ENCODE data around the gene PTPRN2.

The PTPRN2 gene

DNA sequence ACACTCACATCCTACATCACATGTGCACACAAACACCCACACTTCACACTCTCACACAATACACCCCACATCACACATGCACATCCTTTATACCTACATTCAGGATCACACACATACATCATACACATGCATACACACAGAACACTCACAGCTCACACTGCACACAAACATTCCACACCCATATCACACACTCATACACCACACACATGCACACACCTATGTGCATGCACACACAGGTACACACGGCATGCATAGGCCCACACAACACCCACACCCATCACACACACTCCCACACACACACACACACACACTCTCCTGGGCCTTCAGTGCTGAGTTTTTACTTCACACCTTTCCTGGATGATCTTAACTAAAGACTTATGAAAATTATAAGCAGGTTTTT lies 1030.4 kb downstream of the PTPRN2 start:
- TF ChIP-seq, protein P1, sequence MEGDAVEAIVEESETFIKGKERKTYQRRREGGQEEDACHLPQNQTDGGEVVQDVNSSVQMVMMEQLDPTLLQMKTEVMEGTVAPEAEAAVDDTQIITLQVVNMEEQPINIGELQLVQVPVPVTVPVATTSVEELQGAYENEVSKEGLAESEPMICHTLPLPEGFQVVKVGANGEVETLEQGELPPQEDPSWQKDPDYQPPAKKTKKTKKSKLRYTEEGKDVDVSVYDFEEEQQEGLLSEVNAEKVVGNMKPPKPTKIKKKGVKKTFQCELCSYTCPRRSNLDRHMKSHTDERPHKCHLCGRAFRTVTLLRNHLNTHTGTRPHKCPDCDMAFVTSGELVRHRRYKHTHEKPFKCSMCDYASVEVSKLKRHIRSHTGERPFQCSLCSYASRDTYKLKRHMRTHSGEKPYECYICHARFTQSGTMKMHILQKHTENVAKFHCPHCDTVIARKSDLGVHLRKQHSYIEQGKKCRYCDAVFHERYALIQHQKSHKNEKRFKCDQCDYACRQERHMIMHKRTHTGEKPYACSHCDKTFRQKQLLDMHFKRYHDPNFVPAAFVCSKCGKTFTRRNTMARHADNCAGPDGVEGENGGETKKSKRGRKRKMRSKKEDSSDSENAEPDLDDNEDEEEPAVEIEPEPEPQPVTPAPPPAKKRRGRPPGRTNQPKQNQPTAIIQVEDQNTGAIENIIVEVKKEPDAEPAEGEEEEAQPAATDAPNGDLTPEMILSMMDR (IDR thresholded peaks at IDR 0.05; ENCODE audit: insufficient read depth, low read length, missing control alignments), result no peak
- POLR2A ChIA-PET, result no interaction called here
- DNase-seq (ENCODE audit: low read depth, low spot score), result no peak
- CTCF ChIA-PET, result no interaction called here
- no peak overlapping the region for H3K4me3 ChIP-seq (ENCODE audit: low read depth, low read length)

DNA sequence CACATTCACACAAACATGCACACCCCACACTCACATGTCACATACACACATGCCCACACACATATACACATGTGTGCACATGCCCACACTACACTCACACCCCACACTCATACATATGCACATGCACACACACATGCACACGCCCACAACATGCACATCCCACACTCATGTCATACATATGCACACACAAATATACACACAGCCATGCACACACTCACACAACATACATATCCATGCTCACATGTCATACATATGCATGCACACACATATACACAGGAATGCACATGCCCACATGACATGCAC lies 1031.0 kb downstream of the PTPRN2 start:
- CTCF ChIA-PET, result no interaction called here
- no peak for DNase-seq (ENCODE audit: low read depth, low spot score)
- POLR2A ChIA-PET, result no interaction called here
- H3K4me3 ChIP-seq (ENCODE audit: low read depth, low read length), result no peak overlapping the region
- TF ChIP-seq, protein P1 (IDR thresholded peaks at IDR 0.05; ENCODE audit: insufficient read depth, low read length, missing control alignments), result no peak

DNA sequence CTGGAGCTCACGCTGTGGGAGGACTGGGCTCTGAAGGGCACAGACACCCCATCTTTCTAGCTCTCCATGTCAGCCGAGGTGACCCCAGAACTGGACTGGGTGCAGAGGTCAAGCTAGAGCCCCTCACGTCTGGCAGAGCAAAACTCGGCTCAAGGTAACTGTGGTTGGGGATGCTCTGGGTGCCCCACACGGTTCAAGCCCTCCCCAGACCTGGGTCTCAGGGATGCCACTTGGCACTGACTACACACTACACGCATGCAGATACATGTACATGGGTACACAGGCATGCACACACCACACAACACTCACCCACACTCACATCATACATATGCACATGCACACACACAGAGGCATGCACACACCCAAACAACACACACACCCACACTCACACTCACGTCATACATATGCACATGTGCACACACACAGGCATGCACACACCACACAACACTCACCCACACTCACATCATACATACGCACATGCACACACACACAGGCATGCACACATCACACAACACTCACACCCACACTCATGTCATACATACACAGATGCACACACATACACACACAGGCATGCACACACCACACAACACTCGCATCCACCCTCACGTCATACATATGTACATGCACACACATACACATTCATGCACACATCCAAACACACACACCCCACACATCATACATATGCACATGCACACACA lies 1031.5 kb downstream of the PTPRN2 start:
- H3K4me3 ChIP-seq (ENCODE audit: low read depth, low read length), result no peak overlapping the region

DNA sequence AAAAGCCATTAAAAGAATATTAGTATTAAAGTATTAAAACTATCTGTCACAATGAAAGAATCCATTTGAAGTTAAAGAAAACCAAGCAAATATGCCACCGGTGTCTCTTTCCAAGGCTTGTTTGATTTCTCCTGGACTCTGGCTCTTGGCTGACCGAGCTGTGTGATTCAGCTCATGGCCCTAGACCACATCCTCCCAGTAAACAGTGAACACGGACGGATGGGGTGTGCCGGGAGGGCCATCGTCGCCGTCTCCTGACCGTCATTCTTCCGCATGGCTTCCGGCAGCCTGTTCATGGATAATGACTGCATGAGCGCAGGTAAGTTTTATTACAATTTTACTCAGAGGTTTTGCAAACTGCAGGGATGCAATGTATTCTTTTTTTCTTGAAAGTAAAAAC lies 1032.3 kb downstream of the PTPRN2 start:
- ChIA-PET CTCF (no interaction called here), POLR2A (no interaction called here)
- TF ChIP-seq, protein P1 (IDR thresholded peaks at IDR 0.05; ENCODE audit: insufficient read depth, low read length, missing control alignments), result no peak
- no peak overlapping the region for H3K4me3 ChIP-seq (ENCODE audit: low read depth, low read length)
- no peak for DNase-seq (ENCODE audit: low read depth, low spot score)

More for the DNA sequence above, 1031.5 kb downstream of the PTPRN2 start:
- ChIA-PET CTCF (no interaction called here), POLR2A (no interaction called here)
- TF ChIP-seq, protein P1 (IDR thresholded peaks at IDR 0.05; ENCODE audit: insufficient read depth, low read length, missing control alignments), result no peak
- DNase-seq (ENCODE audit: low read depth, low spot score), result no peak

DNA sequence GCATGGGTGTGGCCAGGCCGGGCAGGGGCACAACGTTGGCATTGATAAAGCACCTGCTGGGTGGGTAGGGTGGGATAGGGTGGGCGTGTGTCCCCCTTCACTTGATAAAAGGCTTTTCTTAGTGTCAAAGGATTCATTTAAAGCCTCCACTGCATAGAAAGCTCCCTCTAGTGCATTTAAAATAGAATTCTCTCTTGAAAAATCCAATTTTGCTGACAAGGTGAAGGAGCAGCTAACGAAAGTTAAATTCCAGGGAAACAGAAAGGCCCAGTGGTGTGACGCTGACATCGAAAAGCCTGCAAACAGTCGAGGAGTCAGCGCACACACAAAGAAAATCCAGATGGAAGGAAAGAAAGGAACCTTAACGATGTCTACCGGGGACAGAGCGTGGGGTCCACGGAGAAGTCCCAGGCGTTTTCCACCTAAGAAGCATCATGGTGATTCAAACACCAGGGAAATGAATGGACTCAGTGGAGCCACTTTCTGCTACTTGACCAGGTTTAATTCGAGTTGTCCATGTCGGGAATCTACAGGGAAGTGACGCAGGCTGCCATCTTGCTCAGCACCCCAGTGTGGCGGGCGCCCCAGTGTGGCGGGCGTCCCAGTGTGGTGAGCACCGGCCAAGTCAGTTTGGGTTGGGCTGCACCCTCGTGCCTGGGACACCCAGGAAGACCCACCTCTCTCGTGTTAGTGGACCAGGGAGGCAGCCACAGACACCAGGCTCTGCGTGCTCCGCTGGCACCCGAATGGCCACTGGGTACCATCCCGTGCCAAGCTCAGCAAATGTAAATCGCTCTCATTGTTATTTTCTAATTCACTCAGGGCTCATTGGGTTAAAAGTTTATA lies 1033.0 kb downstream of the PTPRN2 start:
- DNase-seq (ENCODE audit: low read depth, low spot score), result no peak
- no peak overlapping the region for H3K4me3 ChIP-seq (ENCODE audit: low read depth, low read length)
- TF ChIP-seq, protein P1 (IDR thresholded peaks at IDR 0.05; ENCODE audit: insufficient read depth, low read length, missing control alignments), result no peak
- POLR2A ChIA-PET, result no interaction called here
- CTCF ChIA-PET, result no interaction called here

DNA sequence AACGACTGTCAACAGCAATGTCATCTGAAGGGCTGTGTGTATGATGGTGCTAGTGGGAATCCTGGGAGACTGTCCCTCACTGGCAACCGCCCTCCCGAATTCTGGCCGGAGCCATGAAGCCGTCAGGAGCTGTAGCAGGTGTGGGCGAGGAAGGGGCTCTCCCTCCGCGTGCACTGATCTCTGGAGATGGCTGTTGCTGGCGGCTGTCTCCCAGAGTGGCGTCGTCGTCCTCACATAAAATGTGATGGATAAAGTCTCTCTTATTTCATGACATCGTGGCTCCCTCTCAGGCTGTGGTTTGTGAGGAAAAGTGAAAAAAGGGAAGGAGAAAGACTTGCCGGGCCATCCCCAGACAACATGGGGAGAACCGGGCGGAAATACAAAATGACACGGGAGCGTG lies 1034.4 kb downstream of the PTPRN2 start:
- POLR2A ChIA-PET, result no interaction called here
- CTCF ChIA-PET, result no interaction called here
- TF ChIP-seq, protein P1 (IDR thresholded peaks at IDR 0.05; ENCODE audit: insufficient read depth, low read length, missing control alignments), result no peak
- DNase-seq (ENCODE audit: low read depth, low spot score), result no peak
- no peak overlapping the region for H3K4me3 ChIP-seq (ENCODE audit: low read depth, low read length)

Data from AG04449 (cell line).